NCI-H2107 treated with DMSO at 0.1 percent for 48 hours (cell line): Measurements from ENCODE around the gene CDH4.

Source experiments
- DNase-seq: peaks from one replicate; lab custom pipeline; 2025; ENCODE audit not compliant: unreplicated experiment; lab: John Stamatoyannopoulos, UW

The CDH4 gene

GRCh38 chr20:61915101-61915500, 663.0 kb downstream of the CDH4 start:
- no peak for DNase-seq

- DNase-seq, result no peak
Measured at GRCh38 chr20:61916318-61916891, 664.3 kb downstream of the CDH4 start.

- no peak for DNase-seq
Measured at GRCh38 chr20:61917474-61918145, 665.5 kb downstream of the CDH4 start.

GRCh38 chr20:61918548-61918947, 666.5 kb downstream of the CDH4 start:
- no peak for DNase-seq

GRCh38 chr20:61919239-61919638, 667.2 kb downstream of the CDH4 start:
- no peak for DNase-seq

- no peak for DNase-seq
Measured at GRCh38 chr20:61919675-61920365, 667.8 kb downstream of the CDH4 start.

- DNase-seq, result peak; percentile 3
Measured at GRCh38 chr20:61922411-61922810, 670.4 kb downstream of the CDH4 start.

- DNase-seq, result no peak
Measured at GRCh38 chr20:61922936-61923335, 670.9 kb downstream of the CDH4 start.

- DNase-seq, result no peak
Measured at GRCh38 chr20:61923371-61924166, 671.5 kb downstream of the CDH4 start.

GRCh38 chr20:61924211-61924857, 672.3 kb downstream of the CDH4 start:
- DNase-seq, result no peak

- no peak for DNase-seq
Measured at GRCh38 chr20:61924858-61925554, 672.9 kb downstream of the CDH4 start.

- DNase-seq, result peak; percentile 23
Measured at GRCh38 chr20:61925555-61926252, 673.6 kb downstream of the CDH4 start.

- DNase-seq, result no peak
Measured at GRCh38 chr20:61926253-61926613, 674.2 kb downstream of the CDH4 start.

GRCh38 chr20:61926796-61927192, 674.7 kb downstream of the CDH4 start:
- no peak for DNase-seq

GRCh38 chr20:61927193-61927825, 675.2 kb downstream of the CDH4 start:
- no peak for DNase-seq

GRCh38 chr20:61927826-61928541, 675.9 kb downstream of the CDH4 start:
- no peak for DNase-seq

- DNase-seq, result no peak
Measured at GRCh38 chr20:61929561-61929960, 677.5 kb downstream of the CDH4 start.

- DNase-seq, result no peak
Measured at GRCh38 chr20:61929971-61930666, 678.1 kb downstream of the CDH4 start.
